Measurements from ENCODE around the gene ZNF776.
"Not testable (repeated sequence)": the region's sequence is repeated elsewhere in the genome, so short reads cannot be mapped to it uniquely, and the experiment has no call there.

ZNF776 gene

DNA sequence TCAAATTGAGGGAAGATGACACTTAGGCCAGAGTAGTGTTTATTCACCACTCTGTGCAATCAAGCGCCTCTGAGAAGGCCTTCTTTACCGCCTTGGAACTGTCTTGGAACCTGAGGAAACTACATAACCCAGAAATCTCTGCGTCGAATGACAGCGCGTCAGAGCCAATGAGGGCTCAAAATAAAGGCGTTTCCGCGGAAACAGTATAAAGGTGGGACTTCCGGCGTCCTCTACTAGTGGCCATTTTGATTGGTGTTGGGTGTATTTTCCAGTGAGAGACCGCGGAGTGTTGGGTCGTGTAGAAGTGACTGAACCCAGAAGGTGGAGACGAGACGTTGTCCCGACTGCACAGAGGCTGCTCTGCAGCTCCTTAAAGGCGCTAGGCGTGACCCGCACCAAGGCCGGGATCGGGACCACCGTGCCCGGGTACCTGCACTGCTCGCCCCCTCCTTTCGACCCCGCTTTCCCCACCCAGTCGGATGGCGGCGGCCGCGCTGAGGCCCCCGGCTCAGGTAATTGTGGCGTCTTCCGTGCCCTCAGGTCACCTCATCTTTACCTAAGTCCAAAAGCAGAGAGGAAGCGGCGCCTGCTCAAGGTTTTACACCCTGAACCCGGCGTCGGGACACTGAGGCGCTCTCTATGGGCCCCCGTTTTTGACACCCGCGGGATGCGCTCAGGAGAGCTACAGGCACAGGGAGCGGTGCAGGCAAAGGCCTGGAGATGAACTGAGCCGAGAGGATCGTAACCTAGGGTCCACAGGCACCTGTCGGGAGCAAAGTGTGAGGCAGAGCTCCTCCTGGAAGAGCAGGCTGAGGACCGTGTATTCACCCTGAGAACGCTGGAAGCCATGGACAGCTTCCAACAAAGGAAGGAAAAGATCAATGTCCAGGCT lies at the start of gene ZNF776:
ZNF776 (plus strand) TSS at position 236 of the 892 bp plus-strand sequence; CDS start at position 480, 244 bp downstream.
- in situ Hi-C loops (cut with MboI; ENCODE audit: low sequenced_read_pairs), result no loop called here

DNA sequence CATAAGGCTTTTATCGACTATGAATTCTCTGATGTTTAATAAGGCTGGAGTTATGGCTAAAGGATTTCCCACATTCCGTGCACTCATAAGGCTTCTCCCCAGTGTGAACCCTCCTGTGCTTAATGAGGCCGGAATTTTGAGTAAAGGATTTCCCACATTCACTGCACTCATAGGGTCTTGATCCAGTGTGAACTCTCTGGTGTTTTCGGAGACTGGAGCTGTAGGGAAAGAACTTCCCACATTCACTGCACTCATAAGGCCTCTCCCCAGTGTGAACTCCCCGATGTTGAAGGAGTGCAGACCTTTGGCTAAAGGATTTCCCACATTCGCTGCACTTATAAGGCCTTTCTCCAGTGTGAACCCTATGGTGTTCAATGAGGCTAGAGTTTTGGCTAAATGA lies 45.0 kb upstream of the ZNF776 start:
- in situ Hi-C loops (cut with MboI; ENCODE audit: low sequenced_read_pairs), result no loop called here

DNA sequence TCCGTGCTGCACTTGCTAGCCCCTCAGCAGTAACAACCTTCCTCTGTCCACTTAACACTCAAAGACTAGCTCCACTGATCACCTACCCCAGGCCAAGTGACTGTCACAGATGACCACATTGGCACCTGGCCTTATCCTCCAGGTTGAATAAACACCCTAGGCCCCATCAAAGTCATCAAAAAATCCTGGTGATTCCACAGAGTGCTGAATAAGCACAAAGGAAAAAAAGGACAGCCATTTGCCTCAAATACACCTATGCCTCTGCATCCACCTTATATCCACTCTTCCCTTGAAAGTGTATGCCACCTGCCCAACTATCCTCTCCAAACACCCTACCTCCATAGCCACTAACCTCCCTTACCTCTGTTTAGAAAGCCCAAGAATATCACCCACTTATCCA lies 40.3 kb upstream of the ZNF776 start:
- in situ Hi-C loops (cut with MboI; ENCODE audit: low sequenced_read_pairs), result no loop called here

DNA sequence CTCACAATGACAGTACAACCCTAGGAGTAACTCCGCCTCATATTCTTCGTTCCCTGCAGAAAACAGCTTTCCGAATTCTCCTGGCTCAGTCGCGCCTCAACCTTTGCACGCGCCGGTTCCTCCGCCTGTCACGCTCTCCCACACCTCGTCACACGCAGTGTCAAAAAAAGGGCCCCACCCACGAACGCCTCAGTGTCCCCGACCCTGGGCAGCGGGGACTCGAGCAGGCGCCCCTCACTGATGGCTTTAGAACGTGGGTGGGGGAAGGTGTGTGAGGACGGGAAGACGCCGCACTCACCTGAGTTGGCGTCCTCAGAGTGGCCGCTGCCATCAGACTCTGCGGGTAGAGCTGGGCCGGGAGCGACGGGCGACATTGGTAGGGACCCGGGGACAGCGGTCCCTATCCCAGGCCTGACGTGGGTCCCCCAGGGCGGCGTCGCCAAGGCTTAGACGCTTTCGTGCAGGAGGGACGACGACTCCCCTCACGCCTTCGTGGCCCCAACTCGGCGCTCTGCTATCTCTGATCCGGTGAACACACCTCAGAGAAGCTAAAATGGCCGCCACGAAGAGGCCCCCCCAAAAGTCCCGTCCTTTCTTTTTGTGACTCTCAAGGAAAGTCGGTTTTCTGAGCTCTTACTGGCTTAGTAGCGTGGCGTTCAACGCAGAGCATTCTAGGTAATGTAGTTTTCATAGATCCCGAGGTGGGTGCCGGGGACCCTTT lies 37.8 kb upstream of the ZNF776 start, which contains the start of gene ZNF154:
ZNF154 (minus strand) TSS at position 564 of the 721 bp plus-strand sequence; CDS start at position 331, 233 bp downstream.
- in situ Hi-C loops (cut with MboI; ENCODE audit: low sequenced_read_pairs), result no loop called here

DNA sequence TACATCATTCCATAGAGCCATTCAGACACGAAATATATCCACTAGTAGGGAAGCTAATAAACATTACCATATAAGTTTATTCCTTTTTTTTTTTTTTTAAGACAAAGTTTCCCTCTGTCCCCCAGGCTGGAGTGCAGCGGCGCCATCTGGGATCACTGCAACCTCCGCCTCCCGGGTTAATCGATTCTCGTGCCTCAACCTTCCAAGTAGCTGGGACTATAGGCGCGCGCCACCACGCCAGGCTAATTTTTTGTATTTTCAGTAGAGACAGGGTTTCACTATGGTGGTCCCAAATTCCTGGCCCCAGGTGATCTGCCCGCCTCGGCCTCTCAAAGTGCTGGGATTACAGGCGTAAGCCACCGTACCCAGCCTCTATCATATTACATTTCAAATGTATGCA lies 37.0 kb upstream of the ZNF776 start:
- in situ Hi-C loops (cut with MboI; ENCODE audit: low sequenced_read_pairs), result no loop called here

DNA sequence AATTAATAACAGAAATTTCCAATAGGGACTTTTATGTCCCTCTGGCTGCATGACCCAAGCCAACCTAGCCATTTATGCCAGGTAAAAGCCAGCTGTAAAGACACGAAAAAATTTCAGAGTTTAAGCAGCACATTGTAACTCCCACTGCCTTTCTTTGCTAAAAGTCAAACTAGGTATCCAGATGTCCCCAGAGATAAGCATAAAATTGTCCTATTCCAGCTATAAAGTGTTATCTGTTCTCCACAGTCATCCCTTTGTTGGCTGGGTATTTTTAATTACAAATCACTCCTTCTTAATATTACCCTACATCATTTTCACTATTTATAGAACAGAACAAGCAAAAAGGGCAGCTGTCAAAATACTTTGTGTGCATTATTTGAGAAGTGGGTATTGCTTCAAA lies 34.4 kb upstream of the ZNF776 start:
- in situ Hi-C loops (cut with MboI; ENCODE audit: low sequenced_read_pairs), result no loop called here

DNA sequence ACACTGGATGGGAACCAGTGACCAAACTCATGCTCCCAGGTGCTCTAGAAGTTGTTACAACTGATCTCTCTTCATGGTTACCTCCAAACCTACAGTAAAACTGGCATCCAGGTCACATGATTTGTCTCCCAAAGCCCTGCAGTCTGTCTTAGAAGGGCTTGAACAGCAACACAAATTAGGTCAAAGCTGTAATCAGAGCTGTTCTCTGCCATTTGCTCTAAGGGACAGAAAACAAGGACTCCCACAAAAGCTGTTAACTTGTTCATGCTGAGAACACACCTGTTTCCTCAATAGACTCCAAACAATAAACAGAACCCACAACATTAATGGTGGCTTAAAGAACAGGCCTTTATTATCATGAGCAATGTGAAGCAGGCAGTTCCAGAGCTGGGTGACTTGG lies 27.2 kb upstream of the ZNF776 start:
- in situ Hi-C loops (cut with MboI; ENCODE audit: low sequenced_read_pairs), result no loop called here

DNA sequence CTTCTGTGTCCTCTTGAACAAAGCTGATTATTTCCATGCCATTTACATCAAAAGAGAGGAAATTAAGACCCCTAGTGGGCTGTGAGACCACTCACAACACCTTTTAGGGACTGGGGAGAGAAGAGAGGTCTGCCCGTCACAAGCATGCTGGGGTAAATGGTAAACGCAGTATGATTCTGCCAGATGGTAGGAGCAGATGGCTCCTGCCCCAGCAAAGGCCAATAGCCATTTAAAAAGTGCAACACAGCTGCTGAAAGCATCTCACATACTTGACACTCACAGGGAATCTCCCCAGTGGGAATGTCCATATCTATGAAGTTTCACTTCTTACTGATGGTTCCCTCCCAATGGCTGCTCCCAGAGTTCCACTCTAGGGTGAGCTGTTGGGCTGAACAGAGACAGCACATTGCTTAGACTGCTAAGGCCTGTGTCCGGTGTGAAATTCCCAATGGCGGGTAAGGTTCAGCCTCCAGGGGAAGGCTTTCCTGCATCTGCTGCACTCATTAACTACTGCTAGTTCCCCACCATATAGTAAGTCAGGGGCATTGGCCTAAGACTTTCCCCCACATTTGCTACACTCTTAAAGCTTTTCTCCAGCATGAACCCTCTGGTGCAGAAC lies 26.6 kb upstream of the ZNF776 start:
- in situ Hi-C loops (cut with MboI; ENCODE audit: low sequenced_read_pairs), result no loop called here

DNA sequence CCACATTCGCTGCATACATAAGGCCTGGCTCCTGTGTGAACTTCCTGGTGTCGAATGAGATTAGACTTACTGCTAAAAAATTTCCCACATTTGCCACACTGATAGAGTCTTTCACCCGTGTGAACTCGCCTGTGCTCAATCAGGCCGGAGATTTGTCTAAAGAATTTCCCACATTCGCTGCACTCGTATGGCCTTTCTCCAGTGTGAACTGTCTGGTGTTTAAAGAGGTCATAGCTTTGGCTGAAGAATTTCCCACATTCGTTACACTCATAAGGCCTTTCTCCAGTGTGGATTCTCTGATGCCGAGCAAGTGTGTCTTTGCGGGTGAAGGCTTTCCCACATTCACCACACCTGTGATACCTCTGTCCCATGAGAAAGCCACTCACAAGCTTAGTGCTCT lies 25.7 kb upstream of the ZNF776 start:
- in situ Hi-C loops (cut with MboI; ENCODE audit: low sequenced_read_pairs), result no loop called here

DNA sequence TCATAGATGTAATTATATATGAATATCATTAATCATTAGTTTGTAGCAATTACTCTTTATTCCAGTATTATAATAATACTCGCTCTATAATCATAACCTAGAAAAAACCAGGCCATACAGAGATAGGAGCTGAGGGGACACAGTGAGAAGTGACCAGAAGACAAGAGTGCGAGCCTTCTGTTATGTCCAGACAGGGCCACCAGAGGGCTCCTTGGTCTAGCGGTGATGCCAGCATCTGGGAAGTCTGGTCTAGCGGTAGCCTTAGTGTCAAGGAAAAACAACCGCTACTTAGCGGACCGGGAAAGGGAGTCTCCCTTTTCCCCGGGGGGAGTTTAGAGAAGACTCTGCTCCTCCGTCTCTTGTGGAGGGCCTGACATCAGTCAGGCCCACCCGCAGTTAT lies 8.3 kb upstream of the ZNF776 start:
- in situ Hi-C loops (cut with MboI; ENCODE audit: low sequenced_read_pairs), result not testable (repeated sequence)

DNA sequence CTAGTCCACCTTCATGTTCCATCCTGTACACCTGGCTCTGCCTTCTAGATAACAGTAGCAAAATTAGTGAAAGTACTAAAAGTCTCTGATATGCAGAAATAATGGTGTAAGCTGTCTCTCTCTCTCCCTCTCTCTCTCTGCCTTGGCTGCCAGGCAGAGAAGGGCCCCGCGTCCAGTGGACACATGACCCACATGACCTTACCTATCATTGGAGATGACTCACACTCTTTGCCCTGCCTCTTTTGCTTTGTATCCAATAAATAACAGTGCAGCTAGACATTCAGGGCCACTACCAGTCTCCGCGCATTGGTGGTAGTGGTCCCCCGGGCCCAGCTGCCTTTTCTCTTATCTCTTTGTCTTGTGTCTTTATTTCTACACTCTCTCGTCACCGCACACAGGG lies 7.8 kb upstream of the ZNF776 start:
- in situ Hi-C loops (cut with MboI; ENCODE audit: low sequenced_read_pairs), result not testable (repeated sequence)

DNA sequence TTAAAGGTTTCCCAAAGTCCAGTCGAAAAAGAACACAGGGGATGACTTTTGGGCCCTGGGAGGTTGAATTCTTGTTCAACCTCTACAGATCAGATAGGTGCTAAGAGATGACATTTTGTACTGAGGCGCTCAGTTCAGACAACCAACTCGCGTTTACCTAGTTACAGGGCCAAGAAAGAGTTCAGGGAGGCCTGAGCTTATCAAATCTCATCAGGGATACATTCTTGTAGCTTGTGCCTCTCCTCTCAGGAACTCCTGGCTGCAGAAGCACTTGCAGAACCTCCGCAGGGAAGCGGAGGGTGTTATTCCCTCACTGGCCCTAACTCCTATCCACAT lies 825 bp downstream of the ZNF776 start:
- in situ Hi-C loops (cut with MboI; ENCODE audit: low sequenced_read_pairs), result no loop called here

DNA sequence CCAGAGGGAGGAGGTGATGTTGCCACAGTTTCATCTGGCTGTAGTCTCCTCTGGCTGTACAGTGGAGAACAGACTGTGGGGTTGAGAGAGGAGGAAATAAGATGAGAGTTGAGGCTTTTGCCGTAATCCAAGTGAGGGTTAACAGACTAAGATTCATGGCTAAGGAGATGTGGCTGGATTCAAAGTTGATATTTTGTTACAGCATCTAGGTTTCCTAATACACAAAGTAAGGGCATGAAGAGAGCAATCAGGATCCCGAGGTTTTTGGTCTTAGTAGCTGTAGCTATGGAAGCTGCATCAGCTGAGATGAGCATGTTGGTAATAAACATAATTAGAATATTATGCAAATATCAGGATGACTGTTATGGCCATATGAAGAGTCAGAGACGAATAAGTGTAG lies 1.4 kb downstream of the ZNF776 start:
- in situ Hi-C loops (cut with MboI; ENCODE audit: low sequenced_read_pairs), result no loop called here

DNA sequence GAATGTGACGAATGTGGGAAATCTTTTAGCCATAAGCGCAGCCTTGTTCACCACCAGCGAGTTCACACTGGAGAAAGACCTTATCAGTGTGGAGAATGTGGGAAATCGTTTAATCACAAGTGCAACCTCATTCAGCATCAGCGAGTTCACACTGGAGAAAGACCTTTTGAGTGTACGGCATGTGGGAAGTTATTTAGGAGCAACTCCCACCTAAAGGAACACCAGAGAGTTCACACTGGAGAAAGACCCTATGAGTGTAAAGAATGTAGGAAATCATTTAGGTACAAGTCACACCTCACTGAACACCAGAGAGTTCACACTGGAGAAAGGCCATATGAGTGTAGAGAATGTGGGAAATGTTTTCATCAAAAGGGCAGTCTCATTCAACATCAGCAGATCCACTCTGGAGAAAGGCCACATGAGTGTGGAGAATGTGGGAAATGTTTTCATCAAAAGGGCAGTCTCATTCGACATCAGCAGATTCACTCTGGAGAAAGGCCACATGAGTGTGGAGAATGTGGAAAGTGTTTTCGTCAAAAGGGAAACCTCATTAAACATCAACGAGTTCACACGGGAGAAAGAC lies 7.6 kb downstream of the ZNF776 start:
- in situ Hi-C loops (cut with MboI; ENCODE audit: low sequenced_read_pairs), result no loop called here

DNA sequence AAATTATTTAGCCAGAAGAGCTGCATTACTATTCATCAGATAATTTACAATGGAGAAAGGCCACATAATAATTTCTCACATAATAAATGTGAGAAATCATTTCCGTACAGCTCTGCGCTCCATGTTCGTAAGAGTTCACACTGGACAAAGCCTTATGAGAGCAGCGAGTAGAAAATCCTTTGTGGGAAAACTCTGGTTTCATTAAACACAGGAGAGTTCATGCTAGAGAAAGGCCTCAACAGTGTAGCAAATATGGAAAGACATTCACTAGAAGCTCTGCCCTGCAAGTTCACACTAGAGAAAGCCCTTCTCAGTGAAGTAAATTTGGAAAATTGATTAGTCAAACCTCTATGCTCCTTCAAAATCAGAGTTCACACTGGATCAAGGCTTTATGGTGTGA lies 8.4 kb downstream of the ZNF776 start:
- in situ Hi-C loops (cut with MboI; ENCODE audit: low sequenced_read_pairs), result no loop called here

DNA sequence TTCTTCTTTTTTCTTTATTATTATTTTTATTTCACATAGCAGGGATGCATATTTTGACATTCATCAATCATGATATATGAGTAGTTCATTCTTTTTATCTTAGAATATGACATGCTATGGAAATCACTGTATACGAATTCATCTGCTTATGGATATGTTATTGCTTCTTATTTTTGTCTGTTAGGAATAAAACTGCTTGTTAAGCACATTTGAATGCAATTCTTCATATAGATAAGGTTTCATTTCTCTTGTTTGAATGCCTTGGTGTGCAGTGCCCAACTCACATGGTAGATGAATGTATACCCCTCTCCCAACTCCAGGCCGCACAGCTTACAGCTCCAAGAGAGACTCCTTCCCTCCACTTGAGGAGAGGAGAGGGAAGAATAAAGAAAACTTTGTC lies 11.3 kb downstream of the ZNF776 start:
- in situ Hi-C loops (cut with MboI; ENCODE audit: low sequenced_read_pairs), result no loop called here

DNA sequence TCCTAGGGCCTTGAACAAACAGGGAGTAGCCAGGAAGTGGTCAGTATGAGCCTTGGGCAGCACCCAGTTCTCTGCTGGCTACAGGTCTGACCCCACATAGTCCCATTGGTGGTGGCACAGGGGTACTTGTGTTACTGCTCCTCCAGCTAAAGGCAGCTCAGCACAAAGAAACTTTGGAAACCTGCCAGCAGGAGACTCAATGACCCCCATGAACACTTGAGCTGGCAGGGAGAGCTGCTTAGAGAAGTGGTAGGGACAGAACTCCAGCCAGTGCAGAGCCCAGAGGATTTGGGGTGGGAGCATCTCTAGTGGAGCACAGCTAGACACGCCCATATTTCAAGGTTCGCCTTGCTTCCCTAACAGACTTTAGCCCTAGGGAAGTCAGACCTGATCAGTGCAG lies 12.5 kb downstream of the ZNF776 start:
- in situ Hi-C loops (cut with MboI; ENCODE audit: low sequenced_read_pairs), result no loop called here

DNA sequence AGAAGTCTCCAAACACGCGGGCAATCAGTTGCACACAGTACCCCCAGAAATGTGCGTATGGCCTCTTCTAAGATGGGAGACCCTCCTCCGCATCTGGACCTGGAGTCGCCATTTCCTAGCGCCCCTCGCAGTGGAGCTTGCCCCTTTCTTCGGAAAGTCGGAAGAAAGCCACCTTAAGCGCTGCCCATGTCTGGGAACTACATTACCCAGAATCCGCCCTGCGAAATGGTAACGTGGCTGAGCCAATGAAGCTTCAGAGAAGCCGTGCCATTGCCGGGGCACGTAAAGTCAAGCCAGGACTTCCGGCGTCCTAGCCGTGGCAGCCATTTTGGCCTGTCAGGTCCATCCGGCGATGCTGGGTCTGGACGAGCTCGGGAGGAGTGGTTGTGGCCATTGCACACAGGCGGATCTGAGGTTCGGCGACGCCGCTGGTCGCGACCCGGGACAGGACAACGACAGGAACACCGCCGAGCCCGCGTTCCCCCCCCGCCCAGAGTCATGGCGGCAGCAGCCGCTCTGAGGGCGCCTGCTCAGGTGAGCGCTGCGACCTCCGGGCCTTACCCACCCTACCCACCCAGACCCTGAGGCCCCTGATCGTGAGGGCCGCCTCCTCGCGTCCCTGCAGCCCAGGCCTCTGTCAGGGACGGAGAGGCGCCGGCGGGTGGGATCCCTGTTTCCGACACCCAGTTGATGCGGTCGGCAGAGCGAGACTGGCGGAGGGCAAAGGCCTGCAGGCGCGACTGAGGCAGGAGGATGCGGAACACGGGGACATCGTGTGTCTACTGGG lies 22.9 kb downstream of the ZNF776 start, which contains the start of gene ZNF586:
ZNF586 (plus strand) TSS at position 332 of the 787 bp plus-strand sequence; CDS start at position 499, 167 bp downstream.
- in situ Hi-C loops (cut with MboI; ENCODE audit: low sequenced_read_pairs), result no loop called here

DNA sequence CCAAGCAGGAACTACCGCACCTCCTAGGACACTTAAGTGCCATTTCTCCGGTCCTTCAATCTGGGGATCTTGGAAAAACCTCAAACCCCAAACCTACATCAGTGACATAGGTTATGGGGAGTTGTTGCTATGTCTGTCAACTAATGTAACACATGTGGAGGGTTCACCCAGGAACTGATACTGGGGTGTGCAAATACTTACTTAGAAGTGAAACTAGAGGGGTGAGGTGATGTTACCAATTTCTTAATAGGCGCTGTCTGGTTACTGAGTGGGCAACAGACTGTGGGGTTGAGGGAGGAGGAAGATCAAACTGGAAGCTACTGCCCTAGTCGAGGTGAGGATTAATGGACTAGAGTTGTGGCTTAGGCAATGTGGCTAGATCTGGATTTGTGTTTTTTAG lies 24.8 kb downstream of the ZNF776 start:
- in situ Hi-C loops (cut with MboI; ENCODE audit: low sequenced_read_pairs), result no loop called here

DNA sequence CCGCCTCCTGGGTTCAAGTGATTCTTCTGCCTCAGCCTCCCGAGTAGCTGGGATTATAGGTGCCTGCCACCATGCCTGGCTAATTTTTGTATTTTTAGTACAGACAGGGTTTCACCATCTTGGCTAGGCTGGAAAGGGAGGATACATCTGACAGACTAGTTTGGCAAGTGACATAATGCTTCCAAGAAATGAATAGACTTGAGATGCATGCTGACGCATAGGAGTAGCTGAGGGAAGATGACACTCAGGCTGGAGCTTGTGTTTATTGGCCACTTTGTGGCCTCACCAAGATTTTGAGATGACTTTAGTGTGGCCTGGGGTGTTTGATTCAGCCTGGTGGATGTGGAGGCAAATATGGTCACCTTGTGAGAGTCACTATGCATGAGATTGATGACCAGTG lies 26.9 kb downstream of the ZNF776 start:
- in situ Hi-C loops (cut with MboI; ENCODE audit: low sequenced_read_pairs), result no loop called here
